Neural progenitor cell (in vitro differentiated cells): ENCODE data around the gene SPATA6.

Experiments
- EZH2 ChIP-seq: fragments of 200-600 bp; sonication (generic); IDR thresholded peaks from 2 replicates; pipeline ENCODE4 v1.6.1; 2017; ENCODE audit warnings: antibody characterized with exemption, mild to moderate bottlenecking, moderate library complexity
- EZH2phosphoT487 ChIP-seq: fragments of 200-600 bp; sonication (generic); IDR thresholded peaks from 2 replicates; pipeline ENCODE4 v1.6.1; 2017; ENCODE audit warnings: antibody characterized with exemption
- TF ChIP-seq, protein P1 (sequence below): fragments of 200-600 bp; sonication (generic); IDR thresholded peaks from 2 replicates; pipeline ENCODE4 v1.5.1; 2017; ENCODE audit warnings: antibody characterized with exemption, mild to moderate bottlenecking

DNA sequence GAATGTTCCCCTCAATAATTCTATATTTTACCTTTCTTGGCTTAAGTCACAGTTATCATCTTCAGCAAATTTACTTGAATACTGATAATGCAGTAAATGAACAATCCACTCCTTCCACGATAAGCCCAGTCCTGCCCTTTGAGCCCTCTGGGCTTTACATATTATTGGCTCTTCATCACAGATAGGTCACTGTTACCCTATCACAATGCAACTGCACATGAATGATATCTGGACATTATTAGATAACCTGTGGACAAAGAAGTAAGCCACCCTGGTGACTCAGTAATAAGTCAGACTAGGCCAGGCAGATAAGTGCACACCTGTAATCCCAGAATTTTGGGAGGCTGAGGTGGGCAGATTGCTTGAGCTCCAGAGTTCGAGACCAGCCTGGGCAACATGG lies 69.4 kb downstream of the SPATA6 start:
- TF ChIP-seq, protein P1, sequence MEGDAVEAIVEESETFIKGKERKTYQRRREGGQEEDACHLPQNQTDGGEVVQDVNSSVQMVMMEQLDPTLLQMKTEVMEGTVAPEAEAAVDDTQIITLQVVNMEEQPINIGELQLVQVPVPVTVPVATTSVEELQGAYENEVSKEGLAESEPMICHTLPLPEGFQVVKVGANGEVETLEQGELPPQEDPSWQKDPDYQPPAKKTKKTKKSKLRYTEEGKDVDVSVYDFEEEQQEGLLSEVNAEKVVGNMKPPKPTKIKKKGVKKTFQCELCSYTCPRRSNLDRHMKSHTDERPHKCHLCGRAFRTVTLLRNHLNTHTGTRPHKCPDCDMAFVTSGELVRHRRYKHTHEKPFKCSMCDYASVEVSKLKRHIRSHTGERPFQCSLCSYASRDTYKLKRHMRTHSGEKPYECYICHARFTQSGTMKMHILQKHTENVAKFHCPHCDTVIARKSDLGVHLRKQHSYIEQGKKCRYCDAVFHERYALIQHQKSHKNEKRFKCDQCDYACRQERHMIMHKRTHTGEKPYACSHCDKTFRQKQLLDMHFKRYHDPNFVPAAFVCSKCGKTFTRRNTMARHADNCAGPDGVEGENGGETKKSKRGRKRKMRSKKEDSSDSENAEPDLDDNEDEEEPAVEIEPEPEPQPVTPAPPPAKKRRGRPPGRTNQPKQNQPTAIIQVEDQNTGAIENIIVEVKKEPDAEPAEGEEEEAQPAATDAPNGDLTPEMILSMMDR = no peak
- no peak for TF ChIP-seq EZH2
- no peak for TF ChIP-seq EZH2phosphoT487
